T47D (cell line): ENCODE measurements around the gene PRKD1.

ENCODE experiments used
- DNase-seq, 2 experiments: peaks; one replicate each; pipeline versions ENCODE4 v3.0.0 to v3.0.0-alpha.2; 2011 to 2012; ENCODE audit warnings: low read depth in 1 of 2, low spot score in 1 of 2
- JUND ChIP-seq: IDR thresholded peaks from 2 replicates; pipeline ENCODE4 v1.6.1; 2012; ENCODE audit warnings: low read depth
- in situ Hi-C: cut with HindIII; loops from 2 replicates; pipeline ENCODE4 v1.10.0; 2016; ENCODE audit warnings: low sequenced_read_pairs, low pct_unique_long_range_greater_than_20kb

The PRKD1 gene

GRCh38 chr14:29820785-29821184, 106.9 kb downstream of the PRKD1 start:
- in situ Hi-C loops, result no loop called here
- DNase-seq, result no peak
- TF ChIP-seq JUND, result no peak

- no peak for DNase-seq
- in situ Hi-C loops, result no loop called here
- TF ChIP-seq JUND, result no peak
Measured at GRCh38 chr14:29817767-29818405, 109.8 kb downstream of the PRKD1 start.

GRCh38 chr14:29815016-29815674, 112.5 kb downstream of the PRKD1 start:
- in situ Hi-C loops, result no loop called here
- TF ChIP-seq JUND, result no peak

GRCh38 chr14:29814156-29815015, 113.3 kb downstream of the PRKD1 start:
- no peak for TF ChIP-seq JUND
- DNase-seq, result no peak
- in situ Hi-C loops, result no loop called here

More at GRCh38 chr14:29815016-29815674, 112.5 kb downstream of the PRKD1 start:
- no peak for DNase-seq

GRCh38 chr14:29810682-29811081, 117.0 kb downstream of the PRKD1 start:
- no peak for TF ChIP-seq JUND
- peak in 1 of 2 experiments; percentile 16 for DNase-seq
- in situ Hi-C loops, result no loop called here

GRCh38 chr14:29810064-29810463, 117.6 kb downstream of the PRKD1 start:
- in situ Hi-C loops, result no loop called here
- no peak for TF ChIP-seq JUND
- DNase-seq, result no peak

- DNase-seq, result no peak
- in situ Hi-C loops, result no loop called here
- TF ChIP-seq JUND, result no peak
Measured at GRCh38 chr14:29806124-29806517, 121.5 kb downstream of the PRKD1 start.

GRCh38 chr14:29805415-29806123, 122.1 kb downstream of the PRKD1 start:
- in situ Hi-C loops, result no loop called here
- no peak for DNase-seq
- TF ChIP-seq JUND, result no peak

- in situ Hi-C loops, result no loop called here
- DNase-seq, result no peak
- TF ChIP-seq JUND, result no peak
Measured at GRCh38 chr14:29804481-29805266, 123.0 kb downstream of the PRKD1 start.

- in situ Hi-C loops, result no loop called here
- no peak for TF ChIP-seq JUND
- no peak for DNase-seq
Measured at GRCh38 chr14:29803045-29803444, 124.6 kb downstream of the PRKD1 start.

- TF ChIP-seq JUND, result no peak
- no peak for DNase-seq
- in situ Hi-C loops, result no loop called here
Measured at GRCh38 chr14:29802211-29802610, 125.4 kb downstream of the PRKD1 start.

GRCh38 chr14:29800961-29801360, 126.7 kb downstream of the PRKD1 start:
- in situ Hi-C loops, result no loop called here
- TF ChIP-seq JUND, result no peak
- no peak for DNase-seq
